WTC11 (cell line): Measurements from ENCODE around the gene SPECC1L. TPM values are rescaled to one million over a fixed set of nuclear protein-coding genes. Genes with fewer than 3 reads are reported as not detected.
"Not testable (repeated sequence)": the region's sequence is repeated elsewhere in the genome, so short reads cannot be mapped to it uniquely, and the experiment has no call there.

Experiments used
- ATAC-seq: fragments of 200-7000 bp; cut with Tn5 transposase; 2 replicates; pipeline ENCODE4 v1.10.0; 2021; ENCODE audit warnings: mild to moderate bottlenecking, moderate library complexity
- CTCF ChIA-PET: fragments of 300-600 bp; sonication (Branson Sonifier 250); formaldehyde crosslinking; loops from one replicate; lab custom pipeline; 2021; ENCODE audit warnings: antibody characterized with exemption; lab: Charles Lee
- POLR2A ChIA-PET: fragments of 350-600 bp; sonication (Branson Sonifier 250); formaldehyde crosslinking; loops from one replicate; lab custom pipeline; 2021; ENCODE audit warnings: antibody characterized with exemption; lab: Charles Lee
- DNase-seq: peaks from one replicate; pipeline ENCODE4 v3.0.0; 2021; ENCODE audit warnings: low spot score
- H3K27ac Mint-ChIP-seq: 2 replicates; pipeline ENCODE4 v1.8.0; 2021; ENCODE audit warnings: mixed read lengths
- H3K27me3 Mint-ChIP-seq: 2 replicates; pipeline ENCODE4 v1.8.0; 2021; ENCODE audit warnings: low read depth, mild to moderate bottlenecking, moderate library complexity, mixed read lengths
- H3K36me3 Mint-ChIP-seq: 2 replicates; pipeline ENCODE4 v1.8.0; 2021; ENCODE audit warnings: mixed read lengths
- H3K4me1 Mint-ChIP-seq: 2 replicates; pipeline ENCODE4 v1.8.0; 2022; ENCODE audit warnings: mixed read lengths
- H3K4me3 Mint-ChIP-seq: 2 replicates; pipeline ENCODE4 v1.8.0; 2021; ENCODE audit warnings: mild to moderate bottlenecking, moderate library complexity, mixed read lengths
- H3K9me3 Mint-ChIP-seq: 2 replicates; pipeline ENCODE4 v1.8.0; 2021; ENCODE audit warnings: mixed read lengths
- ATF2 ChIP-seq: sonication (generic); formaldehyde crosslinking; IDR thresholded peaks from 2 replicates; pipeline ENCODE4 v1.8.1; 2022; ENCODE audit warnings: low read depth, missing genetic modification reagents, borderline replicate concordance
- E2F1 ChIP-seq: sonication (generic); formaldehyde crosslinking; IDR thresholded peaks from 2 replicates; pipeline ENCODE4 v1.8.0; 2022; ENCODE audit warnings: mild to moderate bottlenecking, missing genetic modification reagents
- NFYB ChIP-seq: sonication (generic); formaldehyde crosslinking; conservative IDR thresholded peaks from 2 replicates; pipeline ENCODE4 v1.8.0; 2022; ENCODE audit warnings: low read depth, missing genetic modification reagents
- PREB ChIP-seq: sonication (generic); formaldehyde crosslinking; IDR thresholded peaks from 2 replicates; pipeline ENCODE4 v1.8.1; 2022; ENCODE audit warnings: mild to moderate bottlenecking, missing genetic modification reagents, moderate library complexity, borderline replicate concordance
- ZNF281 ChIP-seq: sonication (generic); formaldehyde crosslinking; IDR thresholded peaks from 2 replicates; pipeline ENCODE4 v1.8.0; 2023; ENCODE audit warnings: mild to moderate bottlenecking, missing genetic modification reagents
- total RNA-seq: library from RNA; stranded (reverse); gene quantifications from 3 replicates; pipeline ENCODE4 v1.2.3, GENCODE V29; 2021

SPECC1L gene
- total RNA-seq, 1 experiment from 2014 or later = 44.6 TPM

- H3K27ac Mint-ChIP-seq = peak overlapping the region; percentile 75
- TF ChIP-seq PREB (CRISPR knock-in tag) = no peak
- TF ChIP-seq ATF2 (CRISPR knock-in tag) = no peak
- 0 out of 2 replicates have a peak, but pooled peaks have one; percentile 2 for TF ChIP-seq E2F1 (CRISPR knock-in tag)
- TF ChIP-seq ZNF281 = 0 out of 2 replicates have a peak, but pooled peaks have one; percentile 2
- TF ChIP-seq NFYB (CRISPR knock-in tag) = no peak
- H3K36me3 Mint-ChIP-seq = peaks cover 3% of the 10 kb centered on the region
- POLR2A ChIA-PET = no interaction called here
- H3K27me3 Mint-ChIP-seq = no peaks in the 10 kb centered on the region
- DNase-seq = no peak
- ATAC-seq = no peak
- no peaks in the 10 kb centered on the region for H3K9me3 Mint-ChIP-seq
- peak overlapping the region; percentile 83 for H3K4me3 Mint-ChIP-seq
- H3K4me1 Mint-ChIP-seq = peaks cover 43% of the 10 kb centered on the region
- CTCF ChIA-PET = interaction anchor here (0.9 to 2.0 kb wide), 3 partner anchors 29 to 150 kb away, joined by 3 to 5 read pairs (median 3); no protein-coding TSS in a partner anchor
Measured at GRCh38 chr22:24271386-24271854, 789 bp downstream of the SPECC1L start.

- not testable (repeated sequence) for H3K27me3 Mint-ChIP-seq
Measured at GRCh38 chr22:24273031-24273430, 2.4 kb downstream of the SPECC1L start.

GRCh38 chr22:24273906-24274305 lies 3.3 kb downstream of the SPECC1L start:
- POLR2A ChIA-PET, CTCF ChIA-PET, H3K27me3 Mint-ChIP-seq, DNase-seq, ATAC-seq, H3K9me3 Mint-ChIP-seq: not testable (repeated sequence)
- Mint-ChIP-seq H3K4me3 (peak overlapping the region; percentile 43), H3K27ac (peak overlapping the region; percentile 89), H3K36me3 (peaks cover 10% of the 10 kb centered on the region), H3K4me1 (peaks cover 54% of the 10 kb centered on the region)

More at GRCh38 chr22:24273031-24273430, 2.4 kb downstream of the SPECC1L start:
- CTCF ChIA-PET, ATAC-seq, H3K27ac Mint-ChIP-seq, POLR2A ChIA-PET, H3K9me3 Mint-ChIP-seq, DNase-seq: not testable (repeated sequence)
- Mint-ChIP-seq H3K36me3 (peaks cover 10% of the 10 kb centered on the region), H3K4me1 (peaks cover 54% of the 10 kb centered on the region), H3K4me3 (peak overlapping the region; percentile 83; the same call in 1 of the 2 replicates)

- H3K4me3 Mint-ChIP-seq, ATAC-seq, DNase-seq, H3K27me3 Mint-ChIP-seq, CTCF ChIA-PET, H3K9me3 Mint-ChIP-seq: not testable (repeated sequence)
- Mint-ChIP-seq H3K36me3 (peaks cover 10% of the 10 kb centered on the region), H3K27ac (peak overlapping the region; percentile 81; the same call in 1 of the 2 replicates), H3K4me1 (peaks cover 52% of the 10 kb centered on the region)
- POLR2A ChIA-PET = interaction anchor here (0.7 kb wide), 1 partner anchor 281 kb away, joined by 3 read pairs; no protein-coding TSS in a partner anchor
Measured at GRCh38 chr22:24274696-24275405, 4.2 kb downstream of the SPECC1L start.

- H3K27ac Mint-ChIP-seq, POLR2A ChIA-PET, CTCF ChIA-PET, H3K36me3 Mint-ChIP-seq, H3K27me3 Mint-ChIP-seq, H3K4me3 Mint-ChIP-seq, H3K9me3 Mint-ChIP-seq, ATAC-seq, DNase-seq: not testable (repeated sequence)
- peaks cover 46% of the 10 kb centered on the region for H3K4me1 Mint-ChIP-seq
Measured at GRCh38 chr22:24280363-24280762, 9.7 kb downstream of the SPECC1L start.
